HG02642 (cell line): Measurements from ENCODE around the gene CLEC10A.

Experiments used
- ATAC-seq: cut with Tn5 transposase; IDR thresholded peaks from one replicate; pipeline ENCODE4 v1.9.1; 2021; ENCODE audit warnings: mild to moderate bottlenecking; ENCODE audit not compliant: unreplicated experiment, poor library complexity

Gene CLEC10A

DNA sequence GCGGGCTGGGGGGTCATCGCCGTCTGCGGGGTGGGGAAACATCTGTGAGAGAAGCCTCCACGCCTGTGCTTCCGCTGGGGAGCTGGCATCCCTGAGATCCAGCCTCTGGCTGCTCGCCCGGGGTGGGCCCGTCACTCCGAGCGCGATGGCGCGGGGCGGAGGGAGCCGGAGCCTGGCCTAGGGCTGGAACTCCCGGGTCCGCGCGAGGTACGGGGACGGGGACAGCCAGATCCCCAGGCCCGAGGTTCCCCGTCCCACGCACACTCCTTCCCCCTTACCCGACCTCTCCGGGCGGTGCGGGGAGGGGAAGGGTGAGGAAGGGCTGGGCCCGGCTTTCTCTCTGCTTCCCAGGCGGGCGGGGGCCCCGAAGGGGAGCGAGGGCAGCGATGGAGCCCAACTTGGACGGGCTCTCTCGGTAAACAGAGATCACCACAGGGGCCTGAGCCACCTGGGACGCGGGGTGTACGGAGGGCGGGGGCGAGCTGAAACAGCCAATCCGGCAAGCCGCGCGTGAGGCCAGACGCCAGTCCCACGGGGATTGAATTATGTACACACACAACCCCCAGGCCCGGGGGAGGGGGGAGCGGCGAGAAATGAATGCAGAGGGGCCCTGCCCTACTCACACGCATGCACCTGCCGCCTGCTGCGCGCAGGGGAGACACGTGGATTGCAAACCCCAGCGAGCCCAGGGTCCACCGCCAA lies 36.4 kb downstream of the CLEC10A start, which contains the start of gene SLC16A11:
SLC16A11 (minus strand) TSS at position 596 of the 702 bp plus-strand sequence; CDS start at position 17, 579 bp downstream.
- ATAC-seq: no peak

DNA sequence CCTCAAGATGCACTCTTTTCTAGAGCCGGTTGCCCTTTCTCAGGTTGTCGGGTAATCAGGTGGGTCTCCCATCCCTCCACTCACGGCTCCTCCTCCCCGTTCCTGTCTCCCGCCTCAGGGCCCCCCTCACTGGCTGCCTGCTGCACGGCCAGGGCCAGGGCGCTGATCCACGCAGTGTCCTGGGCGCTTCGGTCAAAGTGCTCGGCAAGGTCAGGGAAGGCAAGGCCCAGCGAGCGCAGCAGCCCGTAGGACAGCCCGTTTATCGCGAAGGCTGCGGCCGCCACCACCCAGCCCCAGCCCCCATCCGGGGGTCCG lies 36.9 kb downstream of the CLEC10A start:
- ATAC-seq: no peak

DNA sequence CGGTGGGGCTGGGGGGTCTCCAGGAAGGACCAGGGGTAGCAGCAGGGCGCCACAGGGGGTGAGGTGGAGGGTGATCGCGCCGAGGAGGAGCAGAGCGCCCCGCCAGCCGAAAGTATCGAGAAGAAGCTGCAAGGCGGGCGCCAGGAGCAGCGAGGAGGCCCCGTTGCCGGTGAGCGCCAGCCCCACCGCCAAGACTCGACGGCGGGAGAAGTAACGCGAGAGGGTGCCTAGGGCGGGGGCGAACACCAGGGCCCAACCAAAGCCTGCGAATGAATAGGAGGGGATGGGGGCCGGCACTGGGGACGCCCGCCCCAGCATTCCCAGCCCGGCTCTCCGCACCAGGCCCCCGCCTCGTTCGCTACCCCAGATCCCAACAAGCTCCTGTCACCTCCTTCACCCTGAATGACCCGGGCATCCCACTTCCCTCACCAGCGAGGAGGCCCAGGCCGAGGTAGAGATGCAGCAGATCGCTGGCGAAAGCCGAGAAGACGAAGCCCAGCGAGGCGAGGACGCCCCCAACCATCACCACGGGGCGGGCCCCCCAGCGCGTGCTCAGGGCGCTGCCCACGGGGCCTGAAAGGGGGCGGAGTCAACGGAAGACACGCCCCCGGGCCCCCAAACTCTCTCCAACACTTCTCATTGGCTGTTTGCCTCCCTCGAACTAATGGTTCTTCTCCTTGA lies 37.4 kb downstream of the CLEC10A start:
- no peak for ATAC-seq

DNA sequence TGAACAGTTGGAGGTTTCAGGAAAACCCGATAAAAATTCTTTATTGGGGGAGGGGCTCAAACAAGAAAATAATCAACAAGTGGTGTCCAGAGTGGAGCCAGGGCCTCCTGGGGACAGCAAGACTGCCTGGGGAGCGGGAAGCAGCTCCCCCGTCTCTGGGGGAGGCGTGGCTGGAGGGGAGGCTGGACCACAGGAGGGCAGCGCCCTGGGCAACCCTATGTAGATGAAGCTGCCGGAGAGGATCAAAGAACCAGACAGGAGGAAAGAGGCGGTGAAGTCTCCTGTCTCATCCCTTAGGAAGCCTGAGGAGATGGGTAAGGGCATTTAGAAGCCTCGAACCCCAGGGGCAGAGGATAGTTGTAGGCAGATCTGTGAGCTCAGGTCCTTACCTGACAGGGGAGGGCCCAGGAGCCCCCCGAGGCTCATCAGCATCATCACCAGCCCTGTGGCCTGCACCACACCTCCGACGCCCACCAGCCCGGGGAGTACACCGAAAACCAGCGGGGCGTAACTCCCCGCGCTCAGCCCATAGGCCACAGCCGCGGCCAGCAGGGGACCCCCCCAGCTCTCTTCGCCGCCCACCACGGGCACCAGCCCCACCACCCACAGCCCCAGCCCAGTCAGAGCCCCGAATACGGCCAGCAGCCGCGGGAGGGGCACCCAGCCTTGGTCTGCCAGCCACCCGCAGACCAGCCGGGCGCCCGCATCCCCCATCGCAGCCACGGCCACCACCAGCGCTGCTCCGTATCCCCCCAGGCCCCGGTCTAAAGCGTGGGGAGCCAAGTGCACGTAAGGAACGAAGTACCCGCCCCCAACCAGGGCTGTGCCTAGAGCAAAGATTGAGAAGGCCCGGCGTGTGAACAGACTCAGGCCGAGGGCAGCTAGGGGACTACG lies 38.2 kb downstream of the CLEC10A start:
- ATAC-seq: no peak

DNA sequence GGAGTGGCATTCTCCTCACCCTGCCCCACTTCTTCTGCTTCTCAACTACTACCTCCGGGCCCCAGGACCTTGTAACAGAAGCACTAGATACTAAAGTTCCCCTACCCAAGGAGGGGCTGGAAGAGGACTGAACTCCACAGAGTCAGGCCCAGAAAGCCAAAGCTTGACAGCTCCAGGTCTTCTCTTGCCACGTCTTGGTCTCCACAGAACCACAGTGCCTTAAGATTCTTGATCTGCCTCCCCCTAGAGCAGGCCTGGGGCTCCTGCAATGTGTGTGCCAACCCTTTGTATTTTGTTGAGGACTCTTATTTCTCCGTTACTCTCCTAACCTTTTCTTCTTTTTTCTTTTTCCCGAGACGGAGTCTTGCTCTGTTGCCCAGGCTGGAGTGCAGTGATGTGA lies 40.2 kb downstream of the CLEC10A start:
- ATAC-seq: no peak

DNA sequence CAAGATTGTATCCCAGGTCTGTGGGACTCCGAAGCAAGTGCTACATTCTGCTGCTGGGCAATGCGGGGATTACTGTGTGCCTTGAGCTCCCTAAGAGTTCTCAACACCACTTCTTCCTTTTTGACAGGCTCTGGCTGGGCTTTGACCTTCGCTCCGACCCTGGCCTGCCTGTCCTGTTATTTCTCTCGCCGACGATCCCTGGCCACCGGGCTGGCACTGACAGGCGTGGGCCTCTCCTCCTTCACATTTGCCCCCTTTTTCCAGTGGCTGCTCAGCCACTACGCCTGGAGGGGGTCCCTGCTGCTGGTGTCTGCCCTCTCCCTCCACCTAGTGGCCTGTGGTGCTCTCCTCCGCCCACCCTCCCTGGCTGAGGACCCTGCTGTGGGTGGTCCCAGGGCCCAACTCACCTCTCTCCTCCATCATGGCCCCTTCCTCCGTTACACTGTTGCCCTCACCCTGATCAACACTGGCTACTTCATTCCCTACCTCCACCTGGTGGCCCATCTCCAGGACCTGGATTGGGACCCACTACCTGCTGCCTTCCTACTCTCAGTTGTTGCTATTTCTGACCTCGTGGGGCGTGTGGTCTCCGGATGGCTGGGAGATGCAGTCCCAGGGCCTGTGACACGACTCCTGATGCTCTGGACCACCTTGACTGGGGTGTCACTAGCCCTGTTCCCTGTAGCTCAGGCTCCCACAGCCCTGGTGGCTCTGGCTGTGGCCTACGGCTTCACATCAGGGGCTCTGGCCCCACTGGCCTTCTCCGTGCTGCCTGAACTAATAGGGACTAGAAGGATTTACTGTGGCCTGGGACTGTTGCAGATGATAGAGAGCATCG lies 41.8 kb downstream of the CLEC10A start:
- no peak for ATAC-seq

DNA sequence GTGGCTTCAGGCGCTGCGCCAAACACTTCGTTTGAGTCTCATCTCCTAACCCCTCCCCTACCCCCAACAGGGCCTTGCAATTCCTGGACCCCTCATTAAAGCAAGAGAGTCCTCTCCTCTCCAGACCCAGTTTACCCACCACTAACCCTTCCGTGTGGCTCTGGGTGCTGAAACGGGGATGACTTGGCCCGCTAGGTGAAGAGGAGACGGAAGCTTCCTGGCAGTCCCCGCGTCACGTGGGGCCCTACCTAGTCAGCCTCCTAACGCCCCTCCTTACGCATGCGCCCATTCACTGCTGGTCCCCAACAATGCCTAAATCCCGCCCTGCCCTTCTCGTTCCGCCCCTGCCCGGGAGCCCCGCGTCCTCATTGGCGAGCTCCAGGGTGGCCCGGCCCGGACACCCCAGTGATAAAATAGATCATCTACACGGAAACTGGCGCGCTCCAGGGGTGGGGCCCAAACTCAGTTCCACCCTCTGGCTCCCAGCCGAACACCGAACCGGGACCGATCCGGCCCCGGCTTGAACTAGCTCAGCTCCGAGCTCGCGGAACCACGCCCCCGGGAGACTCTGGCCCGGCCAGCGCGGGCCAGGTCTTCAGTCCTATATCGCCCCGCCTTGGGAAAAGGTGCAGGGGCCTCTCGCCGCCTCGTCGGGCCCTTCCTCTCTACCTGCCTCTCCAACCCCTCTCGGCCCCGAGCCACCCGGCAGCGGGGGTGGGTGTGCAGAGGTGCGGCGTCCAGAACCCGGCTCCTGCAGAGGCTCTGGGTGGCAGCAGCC lies 44.3 kb downstream of the CLEC10A start, which contains the start of gene SLC16A13:
SLC16A13 (plus strand) TSS at position 425 of the 778 bp plus-strand sequence. CDS start 368 bp downstream, outside the sequence.
- peak; percentile 92 for ATAC-seq

DNA sequence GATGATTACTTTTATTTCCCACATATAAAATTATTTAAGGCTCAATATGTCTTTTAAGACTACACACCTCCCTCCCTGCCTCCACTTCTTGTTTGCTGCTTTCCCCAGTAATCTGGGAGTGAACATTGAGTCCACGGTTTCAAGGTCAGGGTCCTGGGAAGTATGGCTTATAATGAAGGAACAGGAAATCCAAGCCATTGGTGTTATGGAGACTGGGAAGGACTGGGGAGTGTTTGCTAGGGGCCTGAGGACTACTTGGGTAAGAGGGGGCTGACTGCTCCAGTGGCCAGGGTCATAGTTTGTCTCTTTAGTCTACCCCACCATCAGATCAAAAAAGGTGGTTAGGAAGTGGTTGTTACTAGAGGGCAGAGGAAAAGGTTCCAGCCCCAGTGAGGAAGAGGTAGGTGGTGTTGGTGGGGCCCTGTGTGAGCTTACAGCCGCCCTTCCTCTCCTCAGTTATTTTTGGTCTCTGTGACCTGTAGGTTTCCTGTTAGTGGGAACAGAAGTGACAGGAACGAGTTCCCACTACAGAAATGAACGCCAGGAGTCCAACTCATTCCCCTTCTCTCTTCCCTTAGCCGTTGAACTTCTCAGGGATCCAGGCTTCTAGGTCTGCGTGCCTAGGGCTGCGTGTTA lies 45.0 kb downstream of the CLEC10A start:
- ATAC-seq: peak; percentile 2

DNA sequence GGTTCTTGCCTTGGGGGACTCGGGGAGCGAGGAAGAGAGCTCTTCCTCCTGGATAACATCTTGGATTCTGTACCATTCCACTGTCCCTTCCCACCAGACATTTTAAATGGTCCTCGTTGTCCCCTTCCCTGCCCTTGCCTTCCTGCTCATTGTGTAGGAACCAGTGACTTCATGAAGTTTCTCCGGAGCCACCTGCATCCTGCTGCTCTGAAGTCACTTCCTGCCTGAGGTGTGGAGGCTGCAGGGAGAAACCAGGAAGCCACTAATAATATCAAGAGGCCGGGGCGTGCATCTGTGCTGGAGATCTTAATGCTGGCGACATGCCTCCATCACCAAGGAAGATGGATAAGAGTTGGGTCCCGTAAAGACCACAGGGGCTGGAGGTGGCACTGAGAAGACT lies 50.4 kb downstream of the CLEC10A start:
- ATAC-seq: no peak

DNA sequence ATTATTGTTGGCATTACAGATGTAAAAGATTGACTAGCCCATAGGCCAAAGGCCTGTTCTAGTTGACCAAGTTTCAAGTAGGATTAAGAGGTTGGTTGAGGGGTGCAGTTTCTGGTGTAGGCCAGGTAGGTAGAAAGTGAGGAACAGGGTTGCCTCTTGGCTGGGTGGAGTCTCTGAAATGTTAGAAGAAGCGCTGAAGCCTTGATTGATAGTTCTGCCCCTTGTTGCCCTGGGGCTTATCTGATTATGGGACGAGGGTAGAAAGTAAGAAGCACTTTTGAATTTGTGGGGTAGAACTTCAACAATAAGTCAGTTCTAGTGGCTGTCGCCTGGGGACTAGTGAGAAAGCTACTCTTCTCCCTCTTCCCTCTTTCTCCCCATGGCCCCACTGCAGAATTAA lies 51.0 kb downstream of the CLEC10A start:
- ATAC-seq: no peak

DNA sequence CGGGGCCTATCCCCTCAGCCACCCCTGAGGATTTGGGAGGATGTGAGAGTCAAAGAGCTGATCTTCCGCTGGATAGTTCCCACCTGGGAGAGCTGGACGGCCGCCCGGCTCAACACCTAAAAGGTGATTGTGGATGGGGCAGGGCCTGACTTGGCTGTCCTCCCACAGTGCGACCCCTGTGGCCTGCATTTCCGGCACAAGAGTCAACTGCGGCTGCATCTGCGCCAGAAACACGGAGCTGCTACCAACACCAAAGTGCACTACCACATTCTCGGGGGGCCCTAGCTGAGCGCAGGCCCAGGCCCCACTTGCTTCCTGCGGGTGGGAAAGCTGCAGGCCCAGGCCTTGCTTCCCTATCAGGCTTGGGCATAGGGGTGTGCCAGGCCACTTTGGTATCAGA lies 52.7 kb downstream of the CLEC10A start:
- ATAC-seq: no peak

DNA sequence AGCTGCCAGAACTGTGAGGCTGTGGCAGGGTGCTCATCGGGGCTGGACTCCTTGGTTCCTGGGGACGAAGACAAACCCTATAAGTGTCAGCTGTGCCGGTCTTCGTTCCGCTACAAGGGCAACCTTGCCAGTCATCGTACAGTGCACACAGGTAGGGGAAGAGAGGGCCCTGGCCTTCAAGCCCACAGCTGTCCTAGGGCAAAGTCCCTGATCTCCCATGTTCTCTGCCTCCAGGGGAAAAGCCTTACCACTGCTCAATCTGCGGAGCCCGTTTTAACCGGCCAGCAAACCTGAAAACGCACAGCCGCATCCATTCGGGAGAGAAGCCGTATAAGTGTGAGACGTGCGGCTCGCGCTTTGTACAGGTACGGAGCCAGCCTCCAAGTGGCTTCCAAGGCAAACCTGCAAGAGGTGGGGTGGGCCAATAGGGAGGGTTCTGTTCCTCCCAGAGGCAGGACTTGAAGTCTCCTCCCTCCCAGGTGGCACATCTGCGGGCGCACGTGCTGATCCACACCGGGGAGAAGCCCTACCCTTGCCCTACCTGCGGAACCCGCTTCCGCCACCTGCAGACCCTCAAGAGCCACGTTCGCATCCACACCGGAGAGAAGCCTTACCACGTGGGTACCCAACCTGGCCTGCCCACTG lies 53.5 kb downstream of the CLEC10A start:
- no peak for ATAC-seq

DNA sequence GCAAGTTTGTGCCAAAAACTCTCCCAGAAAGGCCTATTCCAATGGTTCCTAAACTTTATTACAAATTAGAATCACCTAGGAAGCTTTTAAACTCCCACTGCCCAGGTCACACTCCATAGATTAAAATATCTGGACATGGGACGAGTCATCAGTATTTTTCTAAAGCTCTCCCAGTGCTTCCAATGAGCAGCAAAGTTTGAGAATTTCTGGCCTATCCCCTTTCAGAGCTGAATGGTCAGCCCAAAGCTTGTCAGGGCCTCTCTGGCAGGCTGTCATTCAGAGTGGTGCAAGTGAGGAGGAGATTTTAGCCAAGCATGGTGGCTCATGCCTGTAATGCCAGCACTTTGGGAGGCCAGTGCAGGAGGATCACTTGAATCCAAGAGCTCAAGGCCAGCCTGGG lies 54.8 kb downstream of the CLEC10A start:
- ATAC-seq: no peak
